Ectodermal cell (in vitro differentiated cells): ENCODE results near the gene PIGK. TPM values are rescaled to one million over a fixed set of nuclear protein-coding genes. Genes with fewer than 3 reads are reported as not detected.

Experiments used
- H3K27ac ChIP-seq: 2 replicates; pipeline ENCODE4 v1.7.0; 2013; ENCODE audit warnings: mild to moderate bottlenecking, low read depth, low read length; ENCODE audit not compliant: insufficient read depth, poor library complexity, severe bottlenecking
- H3K27me3 ChIP-seq: 2 replicates; pipeline ENCODE4 v1.7.0; 2013; ENCODE audit warnings: mild to moderate bottlenecking, low read length; ENCODE audit not compliant: insufficient read depth, control insufficient read depth, poor library complexity, severe bottlenecking
- H3K36me3 ChIP-seq: one replicate; pipeline ENCODE4 v1.7.0; 2013; ENCODE audit warnings: low read length; ENCODE audit not compliant: control insufficient read depth, insufficient read depth
- H3K4me1 ChIP-seq: one replicate; pipeline ENCODE4 v1.7.0; 2013; ENCODE audit warnings: low read length; ENCODE audit not compliant: control insufficient read depth, insufficient read depth
- H3K4me3 ChIP-seq: 2 replicates; pipeline ENCODE4 v1.7.0; 2013; ENCODE audit warnings: low read depth, low read length, control low read depth; ENCODE audit not compliant: insufficient read depth
- H3K9me3 ChIP-seq: 2 replicates; pipeline ENCODE4 v1.7.0; 2013; ENCODE audit warnings: mild to moderate bottlenecking, low read length, moderate library complexity; ENCODE audit not compliant: control insufficient read depth
- WGBS, 2 experiments: methylation state at CpG; one replicate each; pipeline ENCODE4 v1.1.7; 2013; ENCODE audit warnings: missing lambda C conversion rate in 2 of 2; 5-methylcytosine and 5-hydroxymethylcytosine counted together
- polyA plus RNA-seq, 4 experiments: library from polyadenylated mRNA; stranded (reverse); fragments of 50-300 nt; gene quantifications; one replicate each; pipeline ENCODE4 v1.2.3, GENCODE V29; 2013

PIGK gene
- polyA plus RNA-seq (2013, experiment 1 of 4) = 25.1 TPM
- polyA plus RNA-seq (2013, experiment 2 of 4) = 25.5 TPM
- 20.1 TPM for polyA plus RNA-seq (2013, experiment 3 of 4)
- 23.0 TPM for polyA plus RNA-seq (2013, experiment 4 of 4)

DNA sequence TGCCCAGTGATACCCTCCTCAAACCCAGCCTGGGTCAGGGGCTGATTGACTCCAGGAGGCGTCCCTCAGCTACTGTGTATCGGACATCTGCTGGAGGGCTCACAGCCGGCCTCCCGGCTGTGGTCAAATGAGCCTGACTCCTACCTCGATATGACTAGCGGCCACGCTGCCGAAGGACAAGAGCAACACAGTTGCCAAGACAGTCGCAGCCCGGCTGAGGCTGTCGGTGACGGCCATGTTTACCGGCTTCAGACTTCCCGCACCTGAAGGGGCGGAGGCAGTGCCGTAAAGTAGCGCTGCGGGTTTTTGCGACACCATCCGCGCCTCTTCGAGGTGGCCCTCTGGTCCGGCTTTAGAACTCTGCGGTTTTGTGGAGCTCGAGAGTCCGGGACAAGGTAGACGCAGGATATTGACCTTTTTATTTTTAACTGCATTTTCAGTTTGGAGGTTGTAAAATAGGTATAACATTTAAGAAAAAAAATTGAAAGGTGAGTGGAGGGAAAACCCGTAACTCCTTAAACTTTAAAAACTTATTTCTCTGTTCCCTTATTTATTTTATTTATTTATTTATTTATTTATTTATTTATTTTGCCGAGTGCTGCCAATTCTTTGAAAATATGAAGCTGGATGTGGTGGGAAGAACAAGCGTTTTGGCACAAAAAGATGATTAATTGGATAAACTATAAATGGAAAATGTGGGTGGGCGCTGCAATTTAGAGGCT, at the start of gene PIGK:
Gene PIGK (minus strand): TSS at position 265 of the 722 bp plus-strand sequence. CDS start 28 bp downstream, at position 237.
- H3K27me3 ChIP-seq = no peaks in the 10 kb centered on the region
- peak within 1 kb of the TSS; percentile 59 for H3K4me3 ChIP-seq
- 1% methylated on average over 30 of the region's 31 CpGs for WGBS, 2 experiments
- H3K9me3 ChIP-seq = no peaks in the 10 kb centered on the region
- H3K36me3 ChIP-seq = peaks cover 5% of the 10 kb centered on the region
- no peaks in the 10 kb centered on the region for H3K4me1 ChIP-seq
- no peak within 1 kb of the TSS for H3K27ac ChIP-seq

DNA sequence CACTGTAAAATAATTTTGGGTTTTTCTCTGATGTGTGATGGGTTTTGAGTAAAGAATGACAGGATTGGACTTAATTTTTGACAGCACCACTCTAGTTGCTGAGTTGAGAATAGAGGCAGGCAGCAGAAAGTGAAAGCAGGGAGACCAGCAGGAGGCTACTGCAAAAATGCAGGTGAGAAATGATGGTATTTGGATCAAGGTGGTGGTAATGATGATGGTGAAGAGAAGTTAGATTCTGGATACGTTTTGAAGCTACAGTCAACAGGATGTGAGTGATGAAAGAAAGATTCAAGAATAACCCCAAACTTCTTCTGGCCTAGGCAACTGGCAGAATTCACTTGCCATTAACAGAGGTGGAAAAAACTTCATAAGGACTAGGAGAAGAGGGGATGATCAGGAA, 47.8 kb upstream of the PIGK start:
- no peaks in the 10 kb centered on the region for H3K9me3 ChIP-seq
- H3K36me3 ChIP-seq = no peaks in the 10 kb centered on the region
- no peaks in the 10 kb centered on the region for H3K4me1 ChIP-seq
- H3K27me3 ChIP-seq = no peaks in the 10 kb centered on the region
- WGBS, 2 experiments = 76 to 83% methylated on average over 1 of the region's 1 CpG
- no peak overlapping the region for H3K27ac ChIP-seq
- H3K4me3 ChIP-seq = no peak overlapping the region

DNA sequence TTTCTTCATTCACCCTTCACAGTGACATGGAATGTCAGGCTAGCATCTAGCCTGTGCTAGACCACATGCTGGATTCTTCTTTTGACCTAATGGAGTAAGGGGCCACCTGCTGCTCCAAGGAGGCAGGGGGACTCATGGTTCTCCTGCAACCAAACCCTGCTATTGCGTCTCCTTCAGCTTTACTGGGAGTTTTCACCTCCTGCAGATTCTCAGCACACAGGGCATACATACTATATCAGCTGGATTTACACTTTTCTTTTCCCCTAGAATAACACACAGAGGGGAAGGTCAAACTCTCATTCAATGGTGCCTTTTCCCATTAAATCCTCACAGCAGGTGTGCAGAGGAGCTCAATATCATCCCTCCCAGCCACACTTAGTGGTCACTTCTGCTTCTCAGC, 46.0 kb upstream of the PIGK start:
- no peaks in the 10 kb centered on the region for H3K27me3 ChIP-seq
- 13 to 25% methylated on average over 1 of the region's 1 CpG for WGBS, 2 experiments
- no peaks in the 10 kb centered on the region for H3K4me1 ChIP-seq
- H3K4me3 ChIP-seq = no peak overlapping the region
- H3K27ac ChIP-seq = no peak overlapping the region
- H3K9me3 ChIP-seq = no peaks in the 10 kb centered on the region
- H3K36me3 ChIP-seq = no peaks in the 10 kb centered on the region

DNA sequence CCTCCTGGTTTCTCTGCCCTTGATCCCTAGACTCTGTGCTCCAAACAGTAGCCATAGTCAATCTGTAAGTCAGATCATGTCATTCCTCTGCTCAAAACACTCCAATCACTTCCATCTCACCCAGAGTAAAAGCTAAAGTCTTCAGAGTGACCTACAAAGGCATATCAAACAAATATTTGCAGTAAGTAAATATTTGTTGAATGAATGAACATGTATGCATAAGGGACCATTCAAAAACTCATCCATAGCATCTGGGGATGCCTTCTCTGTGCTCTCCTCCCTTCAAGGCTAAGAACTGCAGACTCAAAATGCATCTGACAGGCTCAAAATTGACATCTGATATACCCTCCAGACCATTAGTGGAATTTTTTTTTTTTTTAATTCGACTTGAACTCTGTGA, 44.5 kb upstream of the PIGK start:
- Histone ChIP-seq H3K4me3 (no peak overlapping the region), H3K9me3 (no peaks in the 10 kb centered on the region), H3K4me1 (no peaks in the 10 kb centered on the region), H3K36me3 (no peaks in the 10 kb centered on the region), H3K27me3 (no peaks in the 10 kb centered on the region), H3K27ac (no peak overlapping the region)
- WGBS, 2 experiments = 91 to 92% methylated on average over 1 of the region's 1 CpG

DNA sequence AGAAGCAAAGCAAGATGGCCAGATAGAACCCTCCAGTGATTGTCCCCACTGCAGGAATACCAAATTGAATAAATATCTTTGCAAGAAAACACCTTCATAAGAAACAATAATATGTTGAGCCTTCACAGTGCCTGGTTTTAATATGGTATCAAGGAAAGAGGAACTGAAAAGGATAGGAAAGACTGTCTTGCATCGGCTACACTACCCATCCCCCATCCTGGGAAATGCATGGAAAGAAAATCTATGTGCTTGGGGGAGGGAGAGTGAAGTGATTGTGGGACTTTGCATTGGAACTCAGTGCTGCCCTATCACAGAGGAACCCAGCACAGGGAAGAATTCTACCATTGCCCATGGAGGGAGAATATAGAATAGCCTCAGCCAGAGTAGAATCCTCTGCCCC, 34.0 kb upstream of the PIGK start:
- H3K36me3 ChIP-seq = no peaks in the 10 kb centered on the region
- H3K27ac ChIP-seq = no peak overlapping the region
- no peaks in the 10 kb centered on the region for H3K4me1 ChIP-seq
- 93 to 100% methylated on average over 1 of the region's 1 CpG for WGBS, 2 experiments
- no peak overlapping the region for H3K4me3 ChIP-seq
- no peaks in the 10 kb centered on the region for H3K9me3 ChIP-seq
- H3K27me3 ChIP-seq = no peaks in the 10 kb centered on the region

DNA sequence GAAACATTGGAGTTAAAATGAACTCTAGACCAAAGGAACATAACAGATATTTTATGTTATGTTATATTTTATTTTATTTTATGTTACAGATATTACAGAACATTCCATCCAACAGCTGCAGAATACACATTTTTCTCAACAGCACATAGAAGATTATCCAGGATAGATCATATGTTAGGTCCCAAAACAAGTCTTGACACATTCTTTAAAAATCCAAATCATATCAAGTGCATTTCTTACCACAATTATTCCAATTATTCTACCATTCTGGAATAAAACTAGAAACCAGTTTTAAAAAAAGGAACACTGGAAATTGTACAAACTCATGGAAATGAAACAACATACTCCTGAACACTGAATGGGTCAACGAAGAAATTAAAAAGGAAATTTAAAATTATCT, 30.9 kb upstream of the PIGK start:
- Histone ChIP-seq H3K9me3 (no peaks in the 10 kb centered on the region), H3K36me3 (no peaks in the 10 kb centered on the region), H3K27ac (no peak overlapping the region), H3K27me3 (no peaks in the 10 kb centered on the region), H3K4me3 (no peak overlapping the region), H3K4me1 (no peaks in the 10 kb centered on the region)
- 86% methylated on average over 1 of the region's 1 CpG; no CpG with 5 or more reads in 1 of the 2 experiments for WGBS, 2 experiments

DNA sequence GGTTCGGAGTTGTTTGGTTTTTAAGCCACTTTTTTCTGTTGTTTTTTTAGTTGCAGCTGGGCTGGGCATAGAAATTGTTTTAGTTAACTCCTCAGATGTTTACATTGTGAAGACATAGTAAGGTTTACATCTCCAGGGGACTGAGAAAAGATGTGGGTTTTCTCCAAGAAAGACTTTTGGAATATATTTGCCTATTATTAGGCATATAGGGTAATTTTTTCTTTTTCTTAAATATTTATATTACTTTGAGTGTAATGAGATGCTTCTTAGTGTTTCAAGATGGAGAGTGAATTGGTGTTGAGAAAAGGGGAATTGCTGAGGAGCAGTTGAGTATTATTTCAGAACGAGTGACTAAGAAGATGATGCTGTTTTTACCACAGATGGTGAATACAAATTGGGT, 26.6 kb upstream of the PIGK start:
- Histone ChIP-seq H3K9me3 (no peaks in the 10 kb centered on the region), H3K27ac (no peak overlapping the region), H3K4me3 (no peak overlapping the region), H3K36me3 (no peaks in the 10 kb centered on the region), H3K27me3 (no peaks in the 10 kb centered on the region), H3K4me1 (no peaks in the 10 kb centered on the region)
- WGBS, 2 experiments = 97% methylated on average over 2 of the region's 2 CpGs

DNA sequence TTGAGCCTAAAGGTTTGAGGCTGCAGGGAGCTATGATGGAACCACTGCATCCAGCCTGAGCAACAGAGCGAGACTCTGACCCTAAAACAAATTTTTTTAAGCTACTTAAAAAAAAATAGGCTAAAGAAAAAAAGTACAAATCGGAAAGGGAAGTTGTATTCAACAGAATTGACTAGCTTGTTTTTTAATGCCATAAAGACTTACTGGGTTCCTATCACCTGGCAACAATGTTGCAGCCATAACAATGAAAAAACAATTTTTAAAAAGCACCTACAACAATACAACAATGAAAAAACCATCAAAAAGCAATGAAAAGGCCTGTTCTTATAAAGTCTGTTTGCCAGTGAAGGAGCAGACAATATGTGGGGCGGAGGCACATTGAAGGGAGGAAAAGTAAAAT, 20.1 kb upstream of the PIGK start:
- whole genome bisulfite sequencing, 2 experiments = 85 to 97% methylated on average over 2 to 3 of the region's 3 CpGs
- H3K4me1 ChIP-seq = no peaks in the 10 kb centered on the region
- no peaks in the 10 kb centered on the region for H3K27me3 ChIP-seq
- H3K9me3 ChIP-seq = no peaks in the 10 kb centered on the region
- no peak overlapping the region for H3K27ac ChIP-seq
- no peaks in the 10 kb centered on the region for H3K36me3 ChIP-seq
- no peak overlapping the region for H3K4me3 ChIP-seq

DNA sequence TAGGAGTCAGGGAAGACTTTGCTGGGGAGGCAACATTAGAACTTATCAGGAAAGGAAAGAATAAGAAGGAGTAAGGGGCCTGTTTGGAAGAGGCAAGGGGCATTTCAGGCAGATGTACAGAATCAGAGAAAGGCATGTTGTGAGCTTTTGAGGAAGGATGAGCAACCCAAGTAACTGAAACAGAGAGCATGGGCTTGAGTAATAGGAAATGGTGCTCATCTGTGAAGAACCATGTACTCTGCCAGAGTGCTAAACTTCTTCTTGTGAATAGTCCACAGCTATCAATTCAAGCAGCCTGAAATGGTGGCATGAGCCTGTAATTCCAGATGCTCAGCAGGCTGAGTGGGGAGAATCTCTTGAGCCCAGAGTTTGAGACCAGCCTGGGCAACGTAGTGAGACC, 19.2 kb upstream of the PIGK start:
- Histone ChIP-seq H3K4me1 (no peaks in the 10 kb centered on the region), H3K36me3 (no peaks in the 10 kb centered on the region), H3K4me3 (no peak overlapping the region), H3K27me3 (no peaks in the 10 kb centered on the region), H3K9me3 (no peaks in the 10 kb centered on the region), H3K27ac (no peak overlapping the region)
- WGBS, 2 experiments = 92 to 95% methylated on average over 1 of the region's 1 CpG

DNA sequence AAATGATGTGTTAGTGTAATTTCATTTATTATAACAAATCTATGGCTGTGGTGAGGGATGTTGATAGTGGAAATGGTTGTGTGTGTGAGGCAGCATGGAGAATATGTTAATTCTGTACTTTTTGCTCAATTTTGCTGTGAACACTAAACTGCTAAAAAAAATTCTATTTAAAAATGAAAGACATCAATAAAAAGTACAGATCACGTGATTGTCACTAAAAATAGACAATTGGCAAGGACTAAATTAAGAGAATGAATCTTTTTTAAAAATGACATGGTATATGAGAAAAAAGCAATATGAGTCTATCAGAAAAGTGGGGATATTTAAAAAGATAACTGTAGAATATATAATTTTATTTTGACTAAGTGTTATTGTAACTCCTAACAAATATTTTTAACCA, 15.7 kb upstream of the PIGK start:
- H3K9me3 ChIP-seq = no peaks in the 10 kb centered on the region
- H3K4me3 ChIP-seq = no peak overlapping the region
- H3K36me3 ChIP-seq = no peaks in the 10 kb centered on the region
- WGBS, 2 experiments = 80 to 100% methylated on average over 1 of the region's 1 CpG
- H3K27ac ChIP-seq = no peak overlapping the region
- H3K27me3 ChIP-seq = no peaks in the 10 kb centered on the region
- H3K4me1 ChIP-seq = no peaks in the 10 kb centered on the region
